ENCODE results near the gene MCL1.

The MCL1 gene

GRCh38 chr1:150536836-150537731 is 42.3 kb downstream of the MCL1 start:
- DNase-seq: no peak

- DNase-seq: no peak
Measured at GRCh38 chr1:150535511-150536287, 43.7 kb downstream of the MCL1 start.

GRCh38 chr1:150534002-150534401 is 45.4 kb downstream of the MCL1 start:
- no peak for DNase-seq

GRCh38 chr1:150532860-150533259 is 46.5 kb downstream of the MCL1 start:
- DNase-seq: no peak

- no peak for DNase-seq
Measured at GRCh38 chr1:150530491-150531159, 48.8 kb downstream of the MCL1 start.

GRCh38 chr1:150529017-150529416 is 50.4 kb downstream of the MCL1 start:
- no peak for DNase-seq

GRCh38 chr1:150528196-150528595 is 51.2 kb downstream of the MCL1 start:
- DNase-seq: no peak

GRCh38 chr1:150525348-150525747 is 54.1 kb downstream of the MCL1 start:
- no peak for DNase-seq
